GM23248 (cell line): Measurements from ENCODE around the gene HDAC8. TPM values are rescaled to one million over a fixed set of nuclear protein-coding genes. Genes with fewer than 3 reads are reported as not detected.

ENCODE experiments used
- DNase-seq: peaks from one replicate; pipeline ENCODE4 v3.0.0-alpha.2; 2015
- H2AFZ ChIP-seq: fragments of 200-600 bp; sonication (generic); 2 replicates; pipeline ENCODE4 v1.6.1; 2016; ENCODE audit warnings: antibody characterized with exemption
- H3F3A ChIP-seq: fragments of 200-600 bp; sonication (generic); 2 replicates; pipeline ENCODE4 v1.6.1; 2016; ENCODE audit warnings: mild to moderate bottlenecking, antibody characterized with exemption, mixed run types; ENCODE audit not compliant: insufficient read depth
- H3K27ac ChIP-seq: fragments of 200-600 bp; sonication (generic); 2 replicates; pipeline ENCODE4 v1.5.1; 2016; ENCODE audit warnings: mild to moderate bottlenecking
- H3K27me3 ChIP-seq: fragments of 200-600 bp; sonication (generic); replicated peaks from 2 replicates; pipeline ENCODE4 v1.6.1; 2016; ENCODE audit warnings: mild to moderate bottlenecking; ENCODE audit not compliant: insufficient read depth
- H3K36me3 ChIP-seq: fragments of 200-600 bp; sonication (generic); 2 replicates; pipeline ENCODE4 v1.6.1; 2016; ENCODE audit warnings: low read depth, mild to moderate bottlenecking
- H3K4me1 ChIP-seq: fragments of 200-600 bp; sonication (generic); 2 replicates; pipeline ENCODE4 v1.6.1; 2016; ENCODE audit warnings: mild to moderate bottlenecking; ENCODE audit not compliant: insufficient read depth
- H3K4me2 ChIP-seq: fragments of 200-600 bp; sonication (generic); one replicate; pipeline ENCODE4 v1.6.1; 2016; ENCODE audit warnings: mild to moderate bottlenecking; ENCODE audit not compliant: unreplicated experiment
- H3K4me3 ChIP-seq: fragments of 200-600 bp; sonication (generic); 2 replicates; pipeline ENCODE4 v1.5.1; 2016; ENCODE audit warnings: mild to moderate bottlenecking
- H3K79me2 ChIP-seq: fragments of 200-600 bp; sonication (generic); 2 replicates; pipeline ENCODE4 v1.6.1; 2016; ENCODE audit warnings: mild to moderate bottlenecking; ENCODE audit not compliant: insufficient read depth
- H3K9ac ChIP-seq: fragments of 200-600 bp; sonication (generic); 2 replicates; pipeline ENCODE4 v1.6.1; 2016; ENCODE audit warnings: mild to moderate bottlenecking
- H3K9me2 ChIP-seq: fragments of 200-600 bp; sonication (generic); 2 replicates; pipeline ENCODE4 v1.6.1; 2016; ENCODE audit warnings: mixed run types, mild to moderate bottlenecking, moderate library complexity; ENCODE audit not compliant: insufficient read depth
- H3K9me3 ChIP-seq: fragments of 200-600 bp; sonication (generic); one replicate; pipeline ENCODE4 v1.6.1; 2017; ENCODE audit warnings: low read depth
- H4K20me1 ChIP-seq: fragments of 200-600 bp; sonication (generic); 2 replicates; pipeline ENCODE4 v1.6.0; 2016; ENCODE audit not compliant: insufficient read depth
- EZH2 ChIP-seq: fragments of 200-600 bp; sonication (generic); IDR thresholded peaks from 2 replicates; pipeline ENCODE4 v1.6.1; 2018; ENCODE audit warnings: antibody characterized with exemption, mild to moderate bottlenecking; ENCODE audit not compliant: insufficient read depth, poor library complexity, severe bottlenecking
- EZH2phosphoT487 ChIP-seq: fragments of 200-600 bp; sonication (generic); IDR thresholded peaks from 2 replicates; pipeline ENCODE4 v1.6.1; 2018; ENCODE audit warnings: antibody characterized with exemption, moderate library complexity, mild to moderate bottlenecking, low read depth; ENCODE audit not compliant: insufficient read depth
- WGBS, 2 experiments: methylation state at CpG; one replicate each; pipeline ENCODE4 v1.1.6; 2015 to 2017; ENCODE audit warnings: low lambda C conversion rate in 2 of 2, low coverage in 1 of 2; ENCODE audit errors: missing lambda C conversion rate in 2 of 2; 5-methylcytosine and 5-hydroxymethylcytosine counted together
- in situ Hi-C: fragments of 300-500 bp; cut with MboI; formaldehyde crosslinking; loops from 2 replicates; pipeline ENCODE4 v1.15.0; 2020
- polyA plus RNA-seq: library from polyadenylated mRNA; unstranded; fragments of >200 nt; fragmentation: Nextera tagmentation; extraction: Ambion mirVana; gene quantifications from 2 replicates; pipeline ENCODE4 v1.2.1, GENCODE V29; 2016
- total RNA-seq: library from RNA; depleted of rRNA; stranded (reverse); fragments of >200 nt; shearing (Covaris generic); gene quantifications from 2 replicates; pipeline ENCODE4 v1.2.3, GENCODE V29; 2014

Gene HDAC8
- total and polyA plus RNA-seq, 2 experiments from 2014 or later = 20.0 to 20.4 TPM

GRCh38 chrX:72584163-72584562 lies 11.5 kb upstream of the HDAC8 start:
- Histone ChIP-seq H3K9ac (no peak overlapping the region), H3K9me3 (no peaks in the 10 kb centered on the region), H2AFZ (no peak overlapping the region), H3K9me2 (no peaks in the 10 kb centered on the region), H3K4me3 (no peak overlapping the region), H4K20me1 (no peaks in the 10 kb centered on the region), H3K27ac (no peak overlapping the region), H3K4me1 (no peaks in the 10 kb centered on the region), H3K79me2 (no peaks in the 10 kb centered on the region), H3F3A (no peaks in the 10 kb centered on the region), H3K4me2 (no peak overlapping the region), H3K36me3 (no peaks in the 10 kb centered on the region), H3K27me3 (no peaks in the 10 kb centered on the region)
- no peak for DNase-seq
- WGBS, 2 experiments = 77 to 78% methylated on average over 3 of the region's 3 CpGs
- in situ Hi-C loops = no loop called here
- TF ChIP-seq EZH2 = no peak
- TF ChIP-seq EZH2phosphoT487 = no peak

GRCh38 chrX:72576141-72576894 lies 3.7 kb upstream of the HDAC8 start:
- no peak for TF ChIP-seq EZH2
- no peak for TF ChIP-seq EZH2phosphoT487
- Histone ChIP-seq H4K20me1 (no peaks in the 10 kb centered on the region), H3K4me3 (no peak overlapping the region), H3K9me2 (no peaks in the 10 kb centered on the region), H3K9ac (no peak overlapping the region), H3K9me3 (no peaks in the 10 kb centered on the region), H3F3A (no peaks in the 10 kb centered on the region), H3K79me2 (peaks cover 10% of the 10 kb centered on the region), H3K27ac (no peak overlapping the region), H3K27me3 (no peaks in the 10 kb centered on the region), H2AFZ (no peak overlapping the region), H3K4me2 (no peak overlapping the region), H3K4me1 (peaks cover 5% of the 10 kb centered on the region; the same call in 1 of the 2 replicates), H3K36me3 (no peaks in the 10 kb centered on the region)
- in situ Hi-C loops = no loop called here
- DNase-seq = peak; percentile 70
- 68 to 74% methylated on average over 7 of the region's 7 CpGs for WGBS, 2 experiments

DNA sequence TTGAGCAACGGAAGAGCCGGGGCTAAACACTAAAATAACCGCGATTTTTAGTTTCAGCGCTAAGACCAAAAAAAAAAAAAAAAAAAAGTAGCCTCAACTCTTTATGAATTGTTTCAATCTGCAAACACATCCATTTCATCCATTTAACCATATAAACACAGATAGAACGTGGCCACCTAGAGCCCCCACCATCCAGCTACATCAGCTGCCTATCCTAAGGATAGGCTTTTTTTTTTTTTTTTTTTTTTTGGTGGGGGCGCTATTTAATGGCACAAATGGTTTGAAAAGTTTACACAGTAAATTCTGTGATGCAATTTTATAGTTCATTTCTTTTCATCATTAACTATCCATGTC lies 492 bp upstream of the HDAC8 start:
- DNase-seq = peak; percentile 3
- H3K79me2 ChIP-seq = peaks cover 10% of the 10 kb centered on the region
- H3K27me3 ChIP-seq = no peaks in the 10 kb centered on the region
- in situ Hi-C loops = no loop called here
- peak overlapping the region; percentile 100 for H3K4me3 ChIP-seq
- peak overlapping the region; percentile 88 for H3K4me2 ChIP-seq
- no peaks in the 10 kb centered on the region for H3K36me3 ChIP-seq
- H3K9ac ChIP-seq = peak overlapping the region; percentile 94
- WGBS, 2 experiments = 0 to 3% methylated on average over 6 to 7 of the region's 7 CpGs
- H3K27ac ChIP-seq = peak overlapping the region; percentile 68; the same call in 1 of the 2 replicates
- H3K9me3 ChIP-seq = no peaks in the 10 kb centered on the region
- no peaks in the 10 kb centered on the region for H4K20me1 ChIP-seq
- H2AFZ ChIP-seq = peak overlapping the region; percentile 99
- TF ChIP-seq EZH2phosphoT487 (no peak), EZH2 (no peak)
- peaks cover 19% of the 10 kb centered on the region for H3K4me1 ChIP-seq
- peaks cover 8% of the 10 kb centered on the region; the same call in 1 of the 2 replicates for H3F3A ChIP-seq
- no peaks in the 10 kb centered on the region for H3K9me2 ChIP-seq

GRCh38 chrX:72569786-72570185 lies 2.9 kb downstream of the HDAC8 start:
- Histone ChIP-seq H3K9me2 (no peaks in the 10 kb centered on the region), H3K4me1 (peaks cover 16% of the 10 kb centered on the region), H3K4me3 (no peak overlapping the region), H3K4me2 (no peak overlapping the region), H3K36me3 (peaks cover 20% of the 10 kb centered on the region), H3K79me2 (peaks cover 10% of the 10 kb centered on the region), H4K20me1 (no peaks in the 10 kb centered on the region), H3K27ac (no peak overlapping the region), H3K9ac (no peak overlapping the region), H2AFZ (no peak overlapping the region), H3K9me3 (no peaks in the 10 kb centered on the region), H3F3A (peaks cover 8% of the 10 kb centered on the region; the same call in 1 of the 2 replicates), H3K27me3 (no peaks in the 10 kb centered on the region)
- TF ChIP-seq EZH2 (no peak), EZH2phosphoT487 (no peak)
- DNase-seq = peak; percentile 82
- WGBS, 2 experiments = 0% methylated on average over 2 of the region's 2 CpGs
- in situ Hi-C loops = no loop called here
